Right ventricle myocardium superior (tissue), 1 donor: Measurements from ENCODE around the gene MBOAT1. TPM values are rescaled to one million over a fixed set of nuclear protein-coding genes. Genes with fewer than 3 reads are reported as not detected.

ENCODE experiments used
- ATAC-seq: fragments of 200-7000 bp; cut with Tn5 transposase; one replicate; pipeline ENCODE4 v1.9.1; 2020; ENCODE audit warnings: mild to moderate bottlenecking; ENCODE audit not compliant: poor library complexity
- DNase-seq: peaks from one replicate; pipeline ENCODE4 v3.0.0-alpha.2; 2020
- intact Hi-C: fragments of 100-400 bp; cut with DNase I; formaldehyde crosslinking; loops from one replicate; pipeline ENCODE4 v1.11.2; 2022
- total RNA-seq: library from RNA; stranded (reverse); fragmentation: NEBNext Ultra II Directional; extraction: Animal tissue kit (Norgen Biotek cat#: 25700); gene quantifications from one replicate; pipeline ENCODE4 v1.2.1, GENCODE V29; 2021
- donor health status: DM: no; HTN: yes; CAD: no; lungs with severe emphysema.

The MBOAT1 gene
- total RNA-seq, 1 donor from 2014 or later, result 5.2 TPM

DNA sequence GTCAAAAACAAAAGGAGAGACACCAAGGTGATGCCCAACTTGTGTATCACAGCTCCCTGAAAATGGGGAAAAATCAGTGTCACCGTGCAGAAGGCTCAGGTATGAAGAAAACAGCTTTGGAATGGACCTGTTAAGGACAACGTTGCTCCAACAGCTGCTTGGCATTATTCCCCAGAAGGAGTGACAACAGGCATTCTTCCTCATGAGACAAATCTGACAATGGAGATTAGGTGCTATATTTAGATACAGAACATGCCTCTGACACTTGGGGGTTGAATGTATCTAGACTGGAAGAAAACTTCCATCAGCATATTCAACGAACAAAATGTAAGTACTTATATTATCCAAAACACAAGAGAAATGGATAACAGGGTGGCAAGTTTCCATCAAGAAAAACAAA is 87.7 kb downstream of the MBOAT1 start:
- ATAC-seq, result no peak
- DNase-seq, result no peak
- intact Hi-C loops, result no loop called here

DNA sequence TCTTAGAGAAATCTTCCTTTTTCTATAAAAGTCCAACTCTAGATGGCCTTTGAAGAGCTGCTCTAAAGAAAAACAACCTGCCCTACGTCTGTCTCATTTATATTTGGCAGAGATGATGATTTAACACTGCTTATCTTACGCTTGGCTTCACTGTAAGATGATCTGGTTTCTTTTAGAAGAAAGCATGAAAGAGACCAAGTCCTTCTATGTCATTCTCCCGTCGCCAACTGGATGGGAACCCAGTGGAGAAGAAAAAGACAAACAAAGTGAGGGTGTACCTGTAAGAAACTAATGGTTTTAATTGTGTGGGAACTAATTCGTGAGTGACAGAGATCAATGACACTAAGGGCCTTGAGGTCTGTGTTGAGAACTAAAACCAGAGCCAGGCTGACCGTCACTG is 92.8 kb downstream of the MBOAT1 start:
- ATAC-seq, result peak; percentile 41

DNA sequence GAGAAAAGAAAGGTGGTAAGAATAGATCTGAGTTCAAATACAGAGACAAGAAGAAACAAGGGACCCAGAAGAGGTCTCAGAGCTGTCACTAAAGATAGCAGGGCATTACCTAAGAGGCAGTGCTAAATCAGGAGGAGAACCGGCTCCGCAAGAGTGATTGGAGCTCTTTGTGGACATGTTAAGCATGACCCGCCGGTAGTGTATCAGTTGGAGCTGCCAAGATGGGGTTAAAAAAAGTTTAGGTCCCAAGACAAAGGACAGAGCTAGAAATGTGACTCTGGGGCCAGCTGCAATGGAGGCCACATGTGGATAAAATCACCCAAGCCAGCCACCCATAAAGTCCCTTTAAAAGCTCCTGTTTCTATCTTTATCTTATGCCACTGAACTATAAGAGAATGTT is 93.4 kb downstream of the MBOAT1 start:
- peak; percentile 77 for ATAC-seq
- no peak for DNase-seq
- intact Hi-C loops, result no loop called here

More for the DNA sequence above, 92.8 kb downstream of the MBOAT1 start:
- intact Hi-C loops, result no loop called here
- DNase-seq, result no peak

DNA sequence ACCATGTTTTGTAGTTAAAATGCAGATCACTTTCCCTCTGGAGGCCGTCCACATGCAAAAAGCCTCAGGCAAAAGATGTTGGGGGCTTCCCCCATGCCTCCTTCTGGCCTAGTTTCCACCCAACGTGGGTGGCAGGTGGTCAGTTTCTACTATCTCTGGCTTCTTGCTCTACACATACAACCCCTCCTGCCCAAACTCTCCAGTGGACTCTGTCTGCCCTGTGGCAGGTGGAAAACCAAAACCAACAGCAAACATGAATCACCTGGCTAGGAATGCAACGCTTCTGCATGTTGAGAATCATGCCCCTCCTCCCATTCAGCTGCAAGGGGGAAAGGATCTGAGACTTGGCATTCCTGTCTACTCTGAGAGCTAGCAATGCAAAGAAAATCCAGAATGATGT is 94.8 kb downstream of the MBOAT1 start:
- ATAC-seq, result no peak
- intact Hi-C loops, result no loop called here
- no peak for DNase-seq

- intact Hi-C loops, result no loop called here
- no peak for ATAC-seq
- no peak for DNase-seq
Observed at GRCh38 chr6:20116792-20117191, 95.5 kb downstream of the MBOAT1 start.

GRCh38 chr6:20115246-20115980 is 96.9 kb downstream of the MBOAT1 start:
- peak; percentile 43 for ATAC-seq
- intact Hi-C loops, result no loop called here
- no peak for DNase-seq

GRCh38 chr6:20113649-20114224 is 98.5 kb downstream of the MBOAT1 start:
- intact Hi-C loops, result no loop called here
- no peak for DNase-seq
- no peak for ATAC-seq

DNA sequence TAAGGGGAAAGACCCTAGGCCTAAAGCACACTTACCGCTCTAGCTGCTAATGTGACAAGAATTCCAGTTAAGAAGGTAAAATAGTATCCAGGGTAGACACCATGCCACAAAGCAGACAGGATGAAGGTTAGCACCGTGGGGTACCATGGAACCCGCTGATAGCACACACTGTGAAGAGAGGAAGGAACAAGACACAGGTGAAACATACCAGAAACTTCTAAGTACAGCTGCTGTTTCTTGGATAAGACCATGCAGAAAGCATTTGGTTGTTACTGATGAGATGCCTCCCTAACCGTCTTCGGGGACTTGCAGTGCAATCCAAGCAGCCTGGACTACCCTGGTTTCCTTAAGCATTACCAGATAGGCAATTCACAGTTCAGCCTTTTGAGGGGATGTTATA is 99.4 kb downstream of the MBOAT1 start:
- intact Hi-C loops, result no loop called here
- no peak for DNase-seq

GRCh38 chr6:20112241-20112640 is 100.0 kb downstream of the MBOAT1 start:
- intact Hi-C loops, result no loop called here
- ATAC-seq (no peak), DNase-seq (no peak)

More for the DNA sequence above, 99.4 kb downstream of the MBOAT1 start:
- no peak for ATAC-seq

DNA sequence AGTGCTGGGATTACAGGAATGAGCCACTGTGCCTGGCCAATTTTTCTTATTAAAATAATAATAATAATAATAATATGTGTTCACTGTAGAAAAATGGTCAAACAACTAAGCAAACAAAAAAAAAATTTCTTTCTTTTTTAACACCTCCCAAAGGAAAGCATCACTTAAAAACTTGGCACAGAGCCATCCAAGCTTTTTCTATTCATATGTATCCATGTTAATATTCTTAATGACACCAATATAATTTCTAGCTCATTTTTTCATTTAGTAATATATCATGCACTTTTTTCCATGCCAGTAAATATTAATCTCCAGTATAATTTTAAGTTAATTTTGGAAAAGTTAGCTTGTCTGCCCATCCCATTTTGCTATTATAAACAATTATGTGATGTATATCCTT is 101.8 kb downstream of the MBOAT1 start:
- DNase-seq, result no peak
- intact Hi-C loops, result no loop called here
- no peak for ATAC-seq

DNA sequence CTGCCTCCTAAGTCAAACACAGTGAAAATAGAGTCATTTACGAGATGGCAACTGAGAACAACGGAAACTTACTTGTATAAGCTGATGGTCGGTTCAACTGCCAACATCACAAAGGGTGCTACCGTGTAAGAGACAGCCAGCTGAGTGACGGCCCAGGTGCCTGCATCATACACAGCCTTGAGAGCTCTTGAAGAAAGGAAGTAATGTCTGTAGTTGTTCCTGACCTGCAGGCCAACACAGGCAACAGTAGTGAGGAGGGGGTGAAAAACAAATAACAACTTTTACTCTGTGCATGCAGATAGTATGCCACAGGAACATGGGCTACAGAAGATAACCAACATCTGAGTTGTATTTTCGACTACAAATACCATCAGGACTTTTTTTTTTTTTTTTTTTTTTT is 102.7 kb downstream of the MBOAT1 start:
- intact Hi-C loops, result no loop called here
- no peak for DNase-seq
- no peak for ATAC-seq

DNA sequence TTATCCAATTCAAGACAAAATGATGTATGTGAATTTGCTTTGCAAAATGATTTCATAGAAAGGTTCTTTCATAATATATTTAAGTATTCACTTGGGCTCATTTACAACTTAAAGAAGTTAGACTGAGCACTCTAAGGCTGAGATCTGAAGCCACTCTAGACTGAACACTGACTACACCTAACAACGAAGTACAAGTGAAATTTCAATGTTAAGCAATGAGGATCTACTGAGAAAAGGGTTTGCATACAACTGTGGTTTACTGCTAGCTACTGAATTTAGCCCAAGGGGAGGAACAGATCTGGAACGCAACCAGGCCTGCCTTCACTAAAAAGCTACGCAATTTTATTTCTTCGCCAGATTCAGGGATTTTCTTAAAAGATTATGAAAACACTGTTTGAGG is 106.4 kb downstream of the MBOAT1 start:
- DNase-seq (no peak), ATAC-seq (no peak)
- intact Hi-C loops, result no loop called here

DNA sequence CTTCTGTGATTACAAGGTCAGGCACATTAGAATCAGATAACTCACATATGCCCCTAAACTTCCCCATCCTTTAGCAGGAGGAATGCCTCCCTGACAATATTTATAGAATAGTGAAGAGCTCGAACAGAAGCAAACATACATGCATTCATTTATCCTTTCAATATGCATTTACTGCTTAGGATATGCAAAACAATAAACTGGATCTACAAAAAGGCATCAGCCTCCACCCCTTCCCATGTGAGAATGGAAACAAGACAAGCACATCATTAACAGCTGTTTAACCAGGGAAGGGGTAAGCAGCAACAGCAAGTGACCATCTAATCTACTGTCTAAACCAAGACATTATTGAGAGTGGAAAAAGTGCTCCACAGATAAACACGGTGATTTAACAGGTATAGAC is 107.6 kb downstream of the MBOAT1 start:
- intact Hi-C loops, result no loop called here
- ATAC-seq (no peak), DNase-seq (no peak)

DNA sequence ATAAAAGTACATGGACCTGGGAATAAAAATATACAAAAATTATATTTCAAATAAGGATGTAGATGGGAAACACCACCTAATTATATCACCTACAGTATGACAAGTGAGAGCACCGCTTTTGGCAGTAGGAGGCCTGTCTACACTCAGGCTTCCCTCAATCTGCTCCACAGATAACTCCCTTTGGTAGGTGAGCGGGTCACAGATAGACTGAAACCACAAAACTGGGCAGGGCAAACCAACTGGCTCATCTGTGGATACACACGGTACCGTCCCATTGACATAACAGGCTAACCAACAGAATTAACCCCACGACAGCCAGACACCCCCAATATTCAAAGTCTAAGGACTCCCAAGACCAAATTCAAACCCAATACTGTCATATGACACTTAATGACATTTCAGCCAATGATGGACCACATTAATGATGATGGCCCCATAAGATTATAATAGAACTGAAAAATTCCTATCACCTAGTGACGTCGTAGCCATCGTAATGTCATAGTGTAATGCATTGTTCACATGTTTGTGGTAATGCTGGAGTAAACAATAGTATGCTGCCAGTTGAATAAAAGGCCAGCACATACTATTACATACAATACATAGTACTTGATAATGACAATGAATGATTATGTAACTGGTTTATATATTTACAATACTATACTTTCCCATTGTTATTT is 109.7 kb downstream of the MBOAT1 start:
- no peak for ATAC-seq
- no peak for DNase-seq
- intact Hi-C loops, result no loop called here

DNA sequence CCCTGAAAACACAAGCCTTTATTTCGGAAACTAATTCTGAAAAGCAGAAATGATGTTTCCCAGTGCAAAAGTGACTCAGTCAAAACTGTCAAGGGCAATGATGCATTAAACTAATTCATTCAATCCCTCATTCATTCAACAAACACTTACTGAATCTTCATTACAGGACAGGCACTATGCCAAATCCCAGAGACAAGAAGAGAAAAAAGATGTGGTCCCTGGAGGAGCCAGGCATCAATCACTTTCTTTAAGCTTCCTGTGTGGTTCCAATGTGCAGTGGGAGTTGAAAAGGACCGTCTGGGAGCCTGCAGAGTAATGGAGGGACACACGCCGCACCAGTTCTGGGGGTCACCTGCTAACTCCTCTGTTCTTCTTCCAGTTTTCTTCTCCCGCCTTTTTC is 113.1 kb downstream of the MBOAT1 start:
- DNase-seq (no peak), ATAC-seq (no peak)
- intact Hi-C loops, result loop anchor here (10.0 kb wide), 1 partner anchor 316 kb away; no protein-coding TSS in a partner anchor

- ATAC-seq (peak; percentile 52), DNase-seq (no peak)
- intact Hi-C loops, result loop anchor here (10.0 kb wide), 1 partner anchor 316 kb away; no protein-coding TSS in a partner anchor
Observed at GRCh38 chr6:20098267-20098876, 113.9 kb downstream of the MBOAT1 start.

- ATAC-seq, result no peak
- intact Hi-C loops, result loop anchor here (10.0 kb wide), 1 partner anchor 318 kb away; no protein-coding TSS in a partner anchor
Observed at GRCh38 chr6:20096536-20096935, 115.7 kb downstream of the MBOAT1 start.

GRCh38 chr6:20095436-20095835 is 116.8 kb downstream of the MBOAT1 start:
- intact Hi-C loops, result loop anchor here (10.0 kb wide), 1 partner anchor 319 kb away; no protein-coding TSS in a partner anchor
- no peak for ATAC-seq
- DNase-seq, result no peak

More at GRCh38 chr6:20096536-20096935, 115.7 kb downstream of the MBOAT1 start:
- DNase-seq, result no peak

DNA sequence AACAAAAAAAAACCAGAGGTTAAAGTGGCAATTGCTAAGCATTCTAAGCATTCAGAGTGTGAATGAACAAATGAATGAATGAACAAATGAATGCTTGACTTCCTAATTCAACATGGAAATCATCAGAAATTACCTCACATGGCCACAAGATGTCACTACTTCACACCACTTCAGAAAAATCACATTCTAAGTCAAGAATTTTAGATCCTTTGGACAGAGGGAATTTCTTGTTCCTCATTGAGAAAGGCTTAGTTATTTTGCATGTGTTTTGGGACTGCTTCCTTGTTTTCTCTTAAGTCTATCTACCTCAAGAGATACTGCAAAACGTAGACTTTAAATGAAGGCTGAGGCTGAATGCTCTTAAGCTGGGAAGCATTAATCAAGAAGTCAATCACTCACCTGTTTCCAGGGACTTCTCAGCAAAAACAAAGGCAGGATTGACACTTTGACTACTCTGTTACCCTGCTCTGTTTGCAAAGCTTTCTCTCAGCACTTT is 120.2 kb downstream of the MBOAT1 start:
- intact Hi-C loops, result loop anchor here (5.0 to 10.0 kb wide), 3 partner anchors 200 to 435 kb away; no protein-coding TSS in a partner anchor
- peak; percentile 58 for ATAC-seq

More for the DNA sequence above, 120.2 kb downstream of the MBOAT1 start:
- DNase-seq, result no peak
